Endothelial cell of umbilical vein (primary cell): ENCODE measurements around the gene ELAVL1. TPM values are rescaled to one million over a fixed set of nuclear protein-coding genes. Genes with fewer than 3 reads are reported as not detected.
A peak's percentile ranks its signal among the peaks of the same experiment; 100 is the strongest.

Experiments
- BruUV-seq: library from RNA; stranded (reverse); fragments of 400-500 nt; replicated peaks from 2 replicates; lab custom pipeline; 2021; lab: Mats Ljungman, UMichigan
- CTCF ChIA-PET: fragments of 300-600, 350-600 bp; sonication (Branson Sonifier 250); formaldehyde crosslinking; loops from one replicate; lab custom pipeline; 2021; ENCODE audit warnings: antibody characterized with exemption, inconsistent platforms; lab: Charles Lee
- POLR2A ChIA-PET: fragments of 300-600, 350-600 bp; sonication (Branson Sonifier 250); formaldehyde crosslinking; loops from one replicate; lab custom pipeline; 2021; ENCODE audit warnings: antibody characterized with exemption, inconsistent platforms; lab: Charles Lee
- DNase-seq: peaks from one replicate; pipeline ENCODE4 v3.0.0-alpha.2; 2011; ENCODE audit warnings: low read depth, low spot score
- FAIRE-seq: peaks from 2 replicates; lab custom pipeline; 2011; peaks lifted over from hg19 to GRCh38; lab: Jason Lieb, UNC
- H2AFZ ChIP-seq: 2 replicates; pipeline ENCODE4 v1.6.0; 2012; ENCODE audit warnings: low read depth, low read length, control low read depth, inconsistent platforms
- H3K27ac ChIP-seq: 2 replicates; pipeline ENCODE4 v1.5.1; 2011; ENCODE audit warnings: low read depth, mild to moderate bottlenecking, control low read depth, low read length, moderate library complexity; ENCODE audit not compliant: insufficient read depth
- H3K27me3 ChIP-seq, 2 experiments: 2 replicates each; pipeline versions ENCODE4 v1.6.0 to v1.6.1; 2011; ENCODE audit warnings: low read length in 2 of 2, mixed read lengths in 1 of 2; ENCODE audit not compliant: control insufficient read depth in 2 of 2, insufficient read depth in 2 of 2
- H3K36me3 ChIP-seq, 2 experiments: 2 replicates in 1 of 2; 3 replicates in 1 of 2; pipeline ENCODE4 v1.5.1; 2011; ENCODE audit warnings: low read length in 2 of 2, mild to moderate bottlenecking in 1 of 2, moderate library complexity in 1 of 2; ENCODE audit not compliant: control insufficient read depth in 2 of 2, insufficient read depth in 2 of 2; ENCODE audit errors: extremely low read depth in 1 of 2
- H3K4me1 ChIP-seq: 3 replicates; pipeline ENCODE4 v1.5.1; 2011; ENCODE audit warnings: mild to moderate bottlenecking, low read length; ENCODE audit not compliant: control insufficient read depth, insufficient read depth; ENCODE audit errors: extremely low read depth
- H3K4me2 ChIP-seq: 2 replicates; pipeline ENCODE4 v1.6.1; 2011; ENCODE audit warnings: low read length, control low read depth, mixed read lengths; ENCODE audit not compliant: insufficient read depth
- H3K4me3 ChIP-seq, 3 experiments: fragments of 200-600 bp in 1 of 3; sonication (generic), shearing (Covaris generic) in 1 of 3; replicated peaks in 1 of 3; 2 replicates each; pipeline ENCODE4 v1.5.1; 2011 to 2016; ENCODE audit warnings: control low read depth in 3 of 3, low read length in 3 of 3, mild to moderate bottlenecking in 2 of 3, inconsistent platforms in 1 of 3, low read depth in 1 of 3, moderate library complexity in 1 of 3; ENCODE audit not compliant: insufficient read depth in 1 of 3
- H3K79me2 ChIP-seq: 2 replicates; pipeline ENCODE4 v1.6.0; 2012; ENCODE audit warnings: low read length, inconsistent platforms; ENCODE audit not compliant: control insufficient read depth, insufficient read depth
- H3K9ac ChIP-seq: replicated peaks from 2 replicates; pipeline ENCODE3; 2011; ENCODE audit warnings: low read length, control low read depth; ENCODE audit not compliant: insufficient read depth; ENCODE audit errors: extremely low read depth
- H3K9me1 ChIP-seq: replicated peaks from 3 replicates; pipeline ENCODE4 v1.6.0; 2011; ENCODE audit warnings: mild to moderate bottlenecking, low read length; ENCODE audit not compliant: control insufficient read depth, insufficient read depth; ENCODE audit errors: extremely low read depth
- H3K9me3 ChIP-seq: replicated peaks from 2 replicates; pipeline ENCODE4 v1.5.1; 2012; ENCODE audit warnings: low read length, inconsistent platforms; ENCODE audit not compliant: control insufficient read depth, insufficient read depth
- H4K20me1 ChIP-seq: replicated peaks from 2 replicates; pipeline ENCODE3; 2011; ENCODE audit warnings: mild to moderate bottlenecking, low read length; ENCODE audit not compliant: control insufficient read depth, insufficient read depth; ENCODE audit errors: extremely low read depth
- CTCF ChIP-seq, 2 donors: IDR thresholded peaks; 1 replicate in 1 of 2; 2 replicates in 1 of 2; pipeline ENCODE4 v1.5.1; 2011; ENCODE audit warnings: low read length in 2 of 2, mild to moderate bottlenecking in 2 of 2, moderate library complexity in 2 of 2, control low read depth in 1 of 2, inconsistent platforms in 1 of 2, low read depth in 1 of 2; ENCODE audit not compliant: insufficient read depth in 1 of 2; ENCODE audit errors: extremely low read depth in 1 of 2
- EZH2 ChIP-seq: IDR thresholded peaks from 2 replicates; pipeline ENCODE4 v1.6.1; 2012; ENCODE audit warnings: borderline replicate concordance, low read depth, mild to moderate bottlenecking, moderate library complexity, low read length, inconsistent platforms; ENCODE audit not compliant: severe bottlenecking
- FOS ChIP-seq: IDR thresholded peaks from 2 replicates; pipeline ENCODE4 v1.6.1; 2011; ENCODE audit warnings: mild to moderate bottlenecking, low read length, moderate library complexity, borderline replicate concordance; ENCODE audit not compliant: insufficient read depth
- GATA2 ChIP-seq: IDR thresholded peaks from 2 replicates; pipeline ENCODE4 v1.7.0; 2011; ENCODE audit warnings: low read depth, mild to moderate bottlenecking, moderate library complexity, mixed read lengths, low read length; ENCODE audit not compliant: insufficient read length, insufficient read depth
- JUN ChIP-seq: IDR thresholded peaks from 2 replicates; pipeline ENCODE4 v1.6.1; 2011; ENCODE audit warnings: borderline replicate concordance, low read depth; ENCODE audit not compliant: insufficient read length, insufficient read depth
- MYC ChIP-seq: IDR thresholded peaks from one replicate; pipeline ENCODE4 v1.6.1; 2011; ENCODE audit warnings: mild to moderate bottlenecking, low read depth, low read length
- POLR2A ChIP-seq: IDR thresholded peaks from 2 replicates; pipeline ENCODE4 v1.6.1; 2012; ENCODE audit warnings: low read depth, mild to moderate bottlenecking, control low read depth, low read length
- POLR2AphosphoS5 ChIP-seq: IDR thresholded peaks from 2 replicates; pipeline ENCODE4 v1.6.1; 2012; ENCODE audit warnings: low read depth, mild to moderate bottlenecking, control low read depth, low read length, moderate library complexity; ENCODE audit not compliant: insufficient read depth
- dilution Hi-C: fragments of 300-500 bp; cut with MboI; formaldehyde crosslinking; loops from one replicate; pipeline ENCODE4 v1.15.0; 2019; ENCODE audit warnings: low sequenced_read_pairs; ENCODE audit not compliant: extremely low pct_ligation_motif_present
- intact Hi-C: fragments of 100-400 bp; cut with micrococcal nuclease; formaldehyde crosslinking; loops from one replicate; pipeline ENCODE4 v1.10.0; 2022
- polyA plus RNA-seq, 4 experiments: library from polyadenylated mRNA; depleted of rRNA in 3 of 4; stranded (reverse) in 3 of 4; unstranded in 1 of 4; fragments of >200 nt; gene quantifications; 2 replicates each; pipeline versions ENCODE4 v1.2.1 to v1.2.3, GENCODE V29; 2011 to 2012; ENCODE audit warnings: missing spikeins in 1 of 4
- total RNA-seq: library from RNA; stranded (reverse); gene quantifications from 2 replicates; pipeline ENCODE4 v1.2.3, GENCODE V29; 2021
- TF ChIP-seq, protein P1 (sequence below): IDR thresholded peaks from 2 replicates; pipeline ENCODE4 v1.6.1; 2011; ENCODE audit not compliant: insufficient read depth, insufficient read length

Gene ELAVL1
- total and polyA plus RNA-seq, 2 donors (not counting 3 experiments of a cell fraction or from before 2014, with no cell fraction given) = 46.8 to 134 TPM

DNA sequence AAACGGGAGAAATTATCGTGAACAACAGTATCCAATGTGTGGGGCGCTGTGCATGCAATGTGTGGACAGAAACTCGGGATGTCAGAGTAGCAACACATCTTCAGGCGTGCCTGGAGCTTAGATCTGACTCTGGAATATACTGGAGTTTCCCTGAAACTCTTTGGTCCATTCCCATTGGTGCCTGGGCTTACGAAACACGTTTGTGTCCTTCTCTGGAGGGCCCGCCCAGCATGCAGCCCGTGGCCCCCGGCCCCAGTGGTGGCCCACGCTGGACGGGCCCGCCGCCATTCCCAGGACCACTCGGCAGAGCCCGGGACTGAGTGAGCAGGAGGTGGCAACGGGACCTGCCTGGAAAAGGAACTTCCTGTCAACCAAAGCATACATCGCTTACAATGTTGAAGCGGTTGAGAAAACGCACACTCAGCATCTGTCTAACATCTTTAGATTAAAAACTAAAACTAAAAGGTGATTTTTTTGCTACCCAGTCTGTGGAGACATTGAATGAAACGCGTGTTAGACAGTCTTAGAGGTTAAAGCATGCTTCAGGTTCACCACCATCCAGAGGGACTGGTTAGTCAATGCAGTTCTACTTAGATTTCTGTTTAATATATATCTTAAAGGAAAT lies 42.7 kb downstream of the ELAVL1 start:
- dilution Hi-C loops (no loop called here), intact Hi-C loops (no loop called here)
- H3K9me3 ChIP-seq = no peaks in the 10 kb centered on the region
- no peak overlapping the region for H2AFZ ChIP-seq
- no peak for FAIRE-seq
- H3K4me1 ChIP-seq = no peaks in the 10 kb centered on the region
- BruUV-seq = TSS peak; percentile 39
- DNase-seq = no peak
- ChIA-PET CTCF (interaction anchor here (0.7 kb wide), 1 partner anchor 19 kb away, joined by 3 read pairs; the partner anchor contains the start of gene TIMM44), POLR2A (no interaction called here)
- H3K27me3 ChIP-seq = no peaks in the 10 kb centered on the region
- H3K36me3 ChIP-seq = peaks cover 22 to 34% of the 10 kb centered on the region in 2 experiments
- no peak overlapping the region for H3K9ac ChIP-seq
- no peaks in the 10 kb centered on the region for H3K9me1 ChIP-seq
- H4K20me1 ChIP-seq = no peaks in the 10 kb centered on the region
- no peak overlapping the region for H3K27ac ChIP-seq
- TF ChIP-seq EZH2 = no peak
- TF ChIP-seq JUN = no peak
- TF ChIP-seq POLR2A = no peak
- TF ChIP-seq POLR2AphosphoS5 = no peak
- no peak for TF ChIP-seq CTCF (IDR thresholded peaks at IDR 0.05; ENCODE audit: extremely low read depth in 1 of 2, insufficient read depth in 1 of 2, low read depth in 1 of 2, low read length in 2 of 2)
- no peak for TF ChIP-seq MYC
- TF ChIP-seq GATA2 = no peak
- TF ChIP-seq, protein P1, sequence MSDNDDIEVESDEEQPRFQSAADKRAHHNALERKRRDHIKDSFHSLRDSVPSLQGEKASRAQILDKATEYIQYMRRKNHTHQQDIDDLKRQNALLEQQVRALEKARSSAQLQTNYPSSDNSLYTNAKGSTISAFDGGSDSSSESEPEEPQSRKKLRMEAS = no peak
- no peak for TF ChIP-seq FOS
- no peak overlapping the region for H3K4me3 ChIP-seq
- no peaks in the 10 kb centered on the region for H3K79me2 ChIP-seq
- H3K4me2 ChIP-seq = no peak overlapping the region
